Gastroesophageal sphincter (tissue), 3 donors: Measurements from ENCODE around the gene CD46.

ENCODE experiments used
- EP300 ChIP-seq: sonication (generic); formaldehyde crosslinking; IDR thresholded peaks from one replicate; pipeline ENCODE4 v1.6.1; 2017; ENCODE audit warnings: antibody characterized with exemption, mild to moderate bottlenecking
- TF ChIP-seq, protein P1 (sequence below), 4 experiments: fragments of 200-600 bp in 2 of 4; fragments of 450-650 bp in 2 of 4; sonication (generic) in 1 of 4; IDR thresholded peaks; one replicate each; pipeline ENCODE4 v1.5.1; 2017 to 2019; ENCODE audit warnings: antibody characterized with exemption in 4 of 4, mild to moderate bottlenecking in 2 of 4, moderate library complexity in 2 of 4

DNA sequence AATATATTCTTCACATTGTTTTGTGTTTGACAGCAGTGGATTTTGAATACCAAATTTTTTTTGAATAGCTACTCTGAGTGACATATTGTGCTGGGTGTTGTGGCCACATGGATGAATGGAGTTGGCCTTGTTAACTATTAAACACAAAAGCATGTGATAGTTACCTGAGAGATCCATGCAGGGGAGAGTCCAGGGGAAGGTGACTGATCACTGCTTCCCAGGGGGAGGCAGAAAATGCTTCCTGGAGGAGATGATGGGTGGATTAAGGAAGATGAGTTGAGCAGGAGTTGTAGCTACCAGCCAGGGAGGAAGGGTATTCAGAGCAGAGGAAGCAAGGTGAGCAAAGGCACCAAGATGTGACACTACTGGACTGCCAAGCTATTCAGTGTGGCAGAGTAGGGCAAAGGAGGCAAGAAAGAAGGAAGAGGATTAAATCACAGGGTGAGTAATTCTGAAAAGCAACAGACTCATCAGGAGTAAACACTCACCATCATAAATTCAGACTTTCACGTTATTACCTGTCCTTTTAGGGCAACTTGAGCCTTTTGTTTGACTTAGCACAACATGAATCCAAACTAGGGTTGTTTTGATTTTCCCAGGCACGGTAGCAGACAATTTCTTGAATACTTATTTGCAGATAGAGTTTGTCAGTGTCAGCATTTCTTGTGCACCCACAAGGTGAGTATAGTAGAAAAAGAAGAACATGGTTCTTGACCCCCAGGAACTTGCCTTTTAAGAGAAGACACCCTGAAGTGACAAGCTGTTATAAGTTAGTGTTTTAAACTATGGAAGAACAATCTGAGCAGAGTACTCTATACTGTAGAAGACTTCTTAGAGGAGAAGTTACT is 4.2 kb downstream of the CD46 start:
- no peak for TF ChIP-seq EP300
- TF ChIP-seq, protein P1, sequence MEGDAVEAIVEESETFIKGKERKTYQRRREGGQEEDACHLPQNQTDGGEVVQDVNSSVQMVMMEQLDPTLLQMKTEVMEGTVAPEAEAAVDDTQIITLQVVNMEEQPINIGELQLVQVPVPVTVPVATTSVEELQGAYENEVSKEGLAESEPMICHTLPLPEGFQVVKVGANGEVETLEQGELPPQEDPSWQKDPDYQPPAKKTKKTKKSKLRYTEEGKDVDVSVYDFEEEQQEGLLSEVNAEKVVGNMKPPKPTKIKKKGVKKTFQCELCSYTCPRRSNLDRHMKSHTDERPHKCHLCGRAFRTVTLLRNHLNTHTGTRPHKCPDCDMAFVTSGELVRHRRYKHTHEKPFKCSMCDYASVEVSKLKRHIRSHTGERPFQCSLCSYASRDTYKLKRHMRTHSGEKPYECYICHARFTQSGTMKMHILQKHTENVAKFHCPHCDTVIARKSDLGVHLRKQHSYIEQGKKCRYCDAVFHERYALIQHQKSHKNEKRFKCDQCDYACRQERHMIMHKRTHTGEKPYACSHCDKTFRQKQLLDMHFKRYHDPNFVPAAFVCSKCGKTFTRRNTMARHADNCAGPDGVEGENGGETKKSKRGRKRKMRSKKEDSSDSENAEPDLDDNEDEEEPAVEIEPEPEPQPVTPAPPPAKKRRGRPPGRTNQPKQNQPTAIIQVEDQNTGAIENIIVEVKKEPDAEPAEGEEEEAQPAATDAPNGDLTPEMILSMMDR (IDR thresholded peaks at IDR 0.05): no peak
